Mucosa of rectum (tissue), 2 donors: Measurements from ENCODE around the gene TRAPPC3L.
"Not testable (repeated sequence)": the region's sequence is repeated elsewhere in the genome, so short reads cannot be mapped to it uniquely, and the experiment has no call there.

Source experiments
- H3K27ac ChIP-seq, 2 donors: one replicate each; pipeline ENCODE4 v1.7.0; 2013; ENCODE audit warnings: inconsistent platforms in 2 of 2, low read depth in 2 of 2, low read length in 2 of 2
- H3K27me3 ChIP-seq, 2 donors: one replicate each; pipeline ENCODE4 v1.7.0; 2013; ENCODE audit warnings: low read length in 2 of 2; ENCODE audit not compliant: control insufficient read depth in 2 of 2, insufficient read depth in 2 of 2
- H3K36me3 ChIP-seq, 2 donors: one replicate each; pipeline ENCODE4 v1.7.0; 2013; ENCODE audit warnings: low read length in 2 of 2; ENCODE audit not compliant: control insufficient read depth in 2 of 2, insufficient read depth in 2 of 2
- H3K4me1 ChIP-seq, 2 donors: one replicate each; pipeline ENCODE4 v1.7.0; 2013; ENCODE audit warnings: low read length in 2 of 2, mild to moderate bottlenecking in 1 of 2; ENCODE audit not compliant: control insufficient read depth in 2 of 2, insufficient read depth in 2 of 2
- H3K4me3 ChIP-seq, 2 donors: one replicate each; pipeline ENCODE4 v1.7.0; 2013; ENCODE audit warnings: low read length in 2 of 2
- H3K9ac ChIP-seq, 2 donors: one replicate each; pipeline ENCODE4 v1.7.0; 2013; ENCODE audit warnings: low read length in 2 of 2, low read depth in 1 of 2, mild to moderate bottlenecking in 1 of 2
- H3K9me3 ChIP-seq, 2 donors: one replicate each; pipeline ENCODE4 v1.7.0; 2013; ENCODE audit warnings: low read length in 2 of 2; ENCODE audit not compliant: control insufficient read depth in 2 of 2
- donor health status: healthy.
- donor health status: Normal muscosa, but diverticular disease.

Gene TRAPPC3L

GRCh38 chr6:116497113-116497676 lies 48.3 kb downstream of the TRAPPC3L start:
- H3K9me3 ChIP-seq: no peaks in the 10 kb centered on the region
- no peak overlapping the region for H3K9ac ChIP-seq
- H3K27ac ChIP-seq: no peak overlapping the region
- H3K4me1 ChIP-seq: no peaks in the 10 kb centered on the region
- no peaks in the 10 kb centered on the region for H3K27me3 ChIP-seq
- H3K36me3 ChIP-seq: no peaks in the 10 kb centered on the region
- H3K4me3 ChIP-seq: no peak overlapping the region

- not testable (repeated sequence) for H3K9ac ChIP-seq, H3K27me3 ChIP-seq, H3K4me1 ChIP-seq, H3K4me3 ChIP-seq, H3K36me3 ChIP-seq, H3K9me3 ChIP-seq, H3K27ac ChIP-seq
These were observed 50.3 kb downstream of the TRAPPC3L start for GRCh38 chr6:116495161-116495560.

GRCh38 chr6:116492331-116493067 lies 53.0 kb downstream of the TRAPPC3L start:
- Histone ChIP-seq H3K4me1 (no peaks in the 10 kb centered on the region), H3K9ac (no peak overlapping the region), H3K36me3 (no peaks in the 10 kb centered on the region), H3K27ac (no peak overlapping the region), H3K4me3 (no peak overlapping the region), H3K27me3 (no peaks in the 10 kb centered on the region), H3K9me3 (no peaks in the 10 kb centered on the region)

DNA sequence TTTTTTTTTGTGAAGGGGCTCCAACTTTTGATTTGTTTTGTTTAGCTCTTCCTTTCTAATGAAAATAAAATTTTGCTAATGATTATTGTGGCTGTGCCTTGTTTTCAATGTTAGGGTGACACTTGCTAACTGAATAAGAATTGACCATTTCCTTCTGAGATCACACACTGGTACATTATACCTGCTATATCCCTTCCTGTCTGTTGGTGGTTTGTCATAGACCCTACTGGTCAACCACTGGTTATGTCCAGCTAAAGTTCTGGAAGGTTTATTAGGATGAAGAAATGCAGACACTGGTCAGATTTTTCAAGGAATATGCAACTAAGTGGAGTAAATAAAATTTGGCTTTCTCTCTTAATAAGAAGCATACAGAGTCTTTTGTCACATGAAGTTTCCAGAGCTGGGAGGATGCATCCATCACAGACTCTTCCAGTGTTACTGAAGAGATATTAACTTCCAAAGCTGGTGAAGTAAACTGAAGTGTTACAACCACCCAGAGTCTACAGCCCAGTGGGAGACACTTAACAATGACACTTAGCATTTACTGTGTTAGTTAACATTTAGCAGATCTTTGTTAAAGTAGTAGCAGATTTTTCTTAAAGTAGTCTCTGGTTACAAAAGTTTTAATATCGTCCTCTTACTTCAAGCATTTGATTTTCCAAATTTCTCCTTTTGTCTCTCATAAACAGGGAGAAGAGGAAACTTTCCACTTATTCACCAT lies 53.7 kb downstream of the TRAPPC3L start:
- Histone ChIP-seq H3K4me1 (no peaks in the 10 kb centered on the region), H3K9me3 (no peaks in the 10 kb centered on the region), H3K27me3 (no peaks in the 10 kb centered on the region), H3K9ac (no peak overlapping the region), H3K36me3 (no peaks in the 10 kb centered on the region), H3K27ac (no peak overlapping the region), H3K4me3 (no peak overlapping the region)

GRCh38 chr6:116485559-116486184 lies 59.8 kb downstream of the TRAPPC3L start:
- Histone ChIP-seq H3K27me3 (no peaks in the 10 kb centered on the region), H3K4me1 (no peaks in the 10 kb centered on the region), H3K27ac (no peak overlapping the region), H3K9me3 (no peaks in the 10 kb centered on the region), H3K4me3 (no peak overlapping the region), H3K9ac (no peak overlapping the region), H3K36me3 (no peaks in the 10 kb centered on the region)

DNA sequence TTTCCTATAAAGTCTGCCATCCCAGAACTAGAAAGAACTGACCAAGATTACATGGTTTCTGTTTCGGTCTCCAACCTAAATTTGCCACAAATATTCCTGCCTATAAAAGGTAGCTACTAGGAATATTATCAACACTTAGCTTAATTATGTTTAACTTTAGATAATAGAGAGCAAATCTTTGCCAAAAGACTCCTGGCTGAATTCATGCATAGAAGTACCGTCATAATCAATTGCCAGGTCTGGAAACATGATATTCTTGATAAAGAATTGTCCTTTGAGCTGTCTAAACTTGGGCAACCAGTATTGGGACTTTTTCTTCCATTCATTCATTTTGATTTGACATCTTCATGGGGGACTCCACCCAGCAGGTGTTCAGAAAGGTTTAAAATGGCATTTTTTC lies 61.9 kb downstream of the TRAPPC3L start:
- Histone ChIP-seq H3K4me1 (no peaks in the 10 kb centered on the region), H3K9ac (no peak overlapping the region), H3K36me3 (no peaks in the 10 kb centered on the region), H3K27ac (no peak overlapping the region), H3K4me3 (no peak overlapping the region), H3K27me3 (no peaks in the 10 kb centered on the region), H3K9me3 (no peaks in the 10 kb centered on the region)

DNA sequence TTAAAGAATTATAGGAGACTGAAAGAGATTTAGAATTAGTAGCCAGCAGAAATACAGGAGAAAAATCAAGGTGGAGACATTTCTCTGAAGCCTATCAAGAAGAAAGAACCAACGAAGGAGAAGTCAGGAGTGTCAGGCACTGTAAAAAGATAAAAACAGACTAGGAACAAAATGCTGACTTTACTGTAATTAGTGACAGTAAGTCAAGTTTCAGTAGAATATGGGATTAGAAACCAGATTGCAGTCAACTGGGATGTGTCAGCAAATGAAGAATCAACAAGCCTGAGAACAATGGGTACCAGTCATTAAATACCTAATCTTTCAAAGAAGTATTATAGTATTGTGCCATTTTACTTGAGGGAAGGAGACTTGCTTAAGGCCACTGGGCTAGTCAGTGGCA lies 62.7 kb downstream of the TRAPPC3L start:
- Histone ChIP-seq H3K9me3 (no peaks in the 10 kb centered on the region), H3K4me1 (no peaks in the 10 kb centered on the region), H3K27me3 (no peaks in the 10 kb centered on the region), H3K4me3 (no peak overlapping the region), H3K27ac (no peak overlapping the region), H3K9ac (no peak overlapping the region), H3K36me3 (no peaks in the 10 kb centered on the region)

DNA sequence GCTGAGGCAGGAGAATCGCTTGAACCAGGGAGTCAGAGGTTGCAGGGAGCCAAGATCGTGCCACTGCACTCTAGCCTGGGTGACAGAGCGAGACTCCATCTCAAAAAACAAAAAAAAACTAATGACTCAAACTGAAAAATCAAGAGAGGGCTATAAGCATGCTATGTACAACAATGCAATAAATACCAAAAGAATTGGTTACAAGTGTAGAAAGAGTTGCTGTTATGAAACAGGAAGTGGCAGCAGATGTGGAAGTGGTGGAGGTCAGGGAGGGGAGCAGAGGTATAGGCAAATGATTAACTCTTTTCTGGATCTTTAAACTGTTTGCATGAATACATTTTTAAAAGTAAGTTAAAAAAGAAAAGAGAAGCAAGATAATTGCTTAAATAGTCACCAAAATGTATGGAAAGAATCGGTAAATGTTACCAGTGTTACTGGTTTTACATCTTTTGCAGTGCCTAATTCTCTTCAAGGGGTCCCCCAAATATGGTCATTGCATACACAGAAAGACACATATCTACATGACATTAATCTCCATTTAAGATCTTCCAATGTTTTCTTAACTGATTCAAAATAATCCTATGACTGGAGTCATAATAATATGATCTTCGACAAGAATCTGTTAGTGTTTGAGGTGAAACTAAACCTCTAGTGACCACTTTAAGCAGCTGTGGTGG lies 69.3 kb downstream of the TRAPPC3L start:
- no peaks in the 10 kb centered on the region for H3K4me1 ChIP-seq
- no peaks in the 10 kb centered on the region for H3K9me3 ChIP-seq
- no peak overlapping the region for H3K4me3 ChIP-seq
- H3K36me3 ChIP-seq: no peaks in the 10 kb centered on the region
- H3K9ac ChIP-seq: no peak overlapping the region
- H3K27me3 ChIP-seq: no peaks in the 10 kb centered on the region
- peak overlapping the region in 1 of 2 donors; percentile 33 for H3K27ac ChIP-seq

- Histone ChIP-seq H3K4me3 (no peak overlapping the region), H3K27ac (peak overlapping the region in 1 of 2 donors; percentile 33), H3K27me3 (no peaks in the 10 kb centered on the region), H3K36me3 (no peaks in the 10 kb centered on the region), H3K4me1 (no peaks in the 10 kb centered on the region), H3K9ac (no peak overlapping the region), H3K9me3 (no peaks in the 10 kb centered on the region)
These were observed 70.3 kb downstream of the TRAPPC3L start for GRCh38 chr6:116475141-116475540.

DNA sequence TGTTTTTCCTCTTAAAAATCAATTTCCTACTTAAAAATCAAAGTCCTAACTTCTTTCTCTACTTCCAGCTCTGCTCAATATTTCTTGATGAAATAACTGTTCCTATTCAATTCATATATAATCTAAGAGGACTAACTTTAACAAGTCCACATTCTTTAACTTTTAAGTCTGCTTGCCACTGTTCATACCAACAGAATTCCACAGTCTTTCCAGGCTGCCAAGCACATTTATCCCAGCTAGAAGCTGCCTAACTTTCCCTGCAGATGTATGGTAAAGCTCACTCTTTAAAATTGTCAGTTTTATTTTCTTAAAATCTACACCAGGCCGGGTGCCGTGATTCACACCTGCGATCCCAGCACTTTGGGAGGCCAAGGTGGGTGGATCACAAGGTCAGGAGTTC lies 72.8 kb downstream of the TRAPPC3L start:
- Histone ChIP-seq H3K9ac (no peak overlapping the region), H3K27ac (no peak overlapping the region), H3K27me3 (no peaks in the 10 kb centered on the region), H3K4me1 (no peaks in the 10 kb centered on the region), H3K36me3 (no peaks in the 10 kb centered on the region), H3K9me3 (no peaks in the 10 kb centered on the region), H3K4me3 (no peak overlapping the region)
